ENCODE data around the gene NUP214. TPM values are rescaled to one million over a fixed set of nuclear protein-coding genes. Genes with fewer than 3 reads are reported as not detected.

Gene NUP214
- total RNA-seq, 1 experiment from 2014 or later = 52.3 TPM

- Histone ChIP-seq H3K36me3 (ENCODE audit: control insufficient read depth, insufficient read depth, low read length) (no peaks in the 10 kb centered on the region), H3K4me1 (peaks cover 7% of the 10 kb centered on the region), H3K27me3 (replicated peaks; ENCODE audit: control insufficient read depth, insufficient read depth, low read length) (peaks cover 1% of the 10 kb centered on the region), H3K9me3 (no peaks in the 10 kb centered on the region), H3K4me3 (ENCODE audit: low read depth, low read length) (no peak overlapping the region)
- intact Hi-C loops (cut with micrococcal nuclease; ENCODE audit: unreplicated experiment) = loop anchor here (5.0 kb wide), 1 partner anchor 59 kb away; no protein-coding TSS in a partner anchor
- H3K27me3 Mint-ChIP-seq (ENCODE audit: insufficient read depth, unreplicated experiment) = peaks cover 14% of the 10 kb centered on the region
- H3K4me3 Mint-ChIP-seq (ENCODE audit: unreplicated experiment) = peak overlapping the region; percentile 79
- H3K9me3 Mint-ChIP-seq (ENCODE audit: unreplicated experiment) = no peaks in the 10 kb centered on the region
- DNase-seq = no peak
- ChIA-PET POLR2A (no interaction called here), CTCF (no interaction called here)
- H3K36me3 Mint-ChIP-seq (ENCODE audit: insufficient read depth, unreplicated experiment) = no peaks in the 10 kb centered on the region
- no peak overlapping the region for H3K27ac Mint-ChIP-seq (ENCODE audit: unreplicated experiment)
- H3K4me1 Mint-ChIP-seq (ENCODE audit: low read depth, unreplicated experiment) = peaks cover 7% of the 10 kb centered on the region
- BruUV-seq (replicated peaks) = no TSS peak
- no peak for TF ChIP-seq CTCF (IDR thresholded peaks at IDR 0.05; ENCODE audit: insufficient read depth in 1 of 2, low read depth in 1 of 2, low read length in 1 of 2, severe bottlenecking in 1 of 2, unreplicated experiment in 1 of 2)
Observed at GRCh38 chr9:131278702-131279111, 153.3 kb downstream of the NUP214 start.

GRCh38 chr9:131279196-131279862, 153.9 kb downstream of the NUP214 start:
- Mint-ChIP-seq H3K36me3 (ENCODE audit: insufficient read depth, unreplicated experiment) (no peaks in the 10 kb centered on the region), H3K4me1 (ENCODE audit: low read depth, unreplicated experiment) (peaks cover 7% of the 10 kb centered on the region), H3K27ac (ENCODE audit: unreplicated experiment) (no peak overlapping the region), H3K27me3 (ENCODE audit: insufficient read depth, unreplicated experiment) (peaks cover 14% of the 10 kb centered on the region), H3K9me3 (ENCODE audit: unreplicated experiment) (no peaks in the 10 kb centered on the region), H3K4me3 (ENCODE audit: unreplicated experiment) (peak overlapping the region; percentile 51)
- Histone ChIP-seq H3K4me3 (ENCODE audit: low read depth, low read length) (no peak overlapping the region), H3K27me3 (replicated peaks; ENCODE audit: control insufficient read depth, insufficient read depth, low read length) (peaks cover 1% of the 10 kb centered on the region), H3K36me3 (ENCODE audit: control insufficient read depth, insufficient read depth, low read length) (no peaks in the 10 kb centered on the region), H3K9me3 (no peaks in the 10 kb centered on the region), H3K4me1 (peaks cover 7% of the 10 kb centered on the region)
- intact Hi-C loops (cut with micrococcal nuclease; ENCODE audit: unreplicated experiment) = loop anchor here (5.0 kb wide), 1 partner anchor 58 kb away; no protein-coding TSS in a partner anchor
- DNase-seq = no peak
- no peak for TF ChIP-seq CTCF (IDR thresholded peaks at IDR 0.05; ENCODE audit: insufficient read depth in 1 of 2, low read depth in 1 of 2, low read length in 1 of 2, severe bottlenecking in 1 of 2, unreplicated experiment in 1 of 2)
- POLR2A ChIA-PET = no interaction called here
- CTCF ChIA-PET = no interaction called here
- no TSS peak for BruUV-seq (replicated peaks)

- Histone ChIP-seq H3K4me3 (ENCODE audit: low read depth, low read length) (no peak overlapping the region), H3K9me3 (no peaks in the 10 kb centered on the region), H3K36me3 (ENCODE audit: control insufficient read depth, insufficient read depth, low read length) (no peaks in the 10 kb centered on the region), H3K27me3 (replicated peaks; ENCODE audit: control insufficient read depth, insufficient read depth, low read length) (peaks cover 1% of the 10 kb centered on the region), H3K4me1 (peaks cover 7% of the 10 kb centered on the region)
- intact Hi-C loops (cut with micrococcal nuclease; ENCODE audit: unreplicated experiment) = loop anchor here (5.0 kb wide), 1 partner anchor 57 kb away; no protein-coding TSS in a partner anchor
- Mint-ChIP-seq H3K27ac (ENCODE audit: unreplicated experiment) (no peak overlapping the region), H3K36me3 (ENCODE audit: insufficient read depth, unreplicated experiment) (no peaks in the 10 kb centered on the region), H3K4me1 (ENCODE audit: low read depth, unreplicated experiment) (peaks cover 7% of the 10 kb centered on the region), H3K4me3 (ENCODE audit: unreplicated experiment) (no peak overlapping the region), H3K9me3 (ENCODE audit: unreplicated experiment) (no peaks in the 10 kb centered on the region), H3K27me3 (ENCODE audit: insufficient read depth, unreplicated experiment) (peaks cover 14% of the 10 kb centered on the region)
- ChIA-PET POLR2A (no interaction called here), CTCF (no interaction called here)
- no TSS peak for BruUV-seq (replicated peaks)
- TF ChIP-seq CTCF (IDR thresholded peaks at IDR 0.05; ENCODE audit: insufficient read depth in 1 of 2, low read depth in 1 of 2, low read length in 1 of 2, severe bottlenecking in 1 of 2, unreplicated experiment in 1 of 2) = no peak
- DNase-seq = no peak
Observed at GRCh38 chr9:131279863-131280570, 154.6 kb downstream of the NUP214 start.
